Suprapubic skin (tissue), 4 donors: Measurements from ENCODE around the gene USHBP1. TPM values are rescaled to one million over a fixed set of nuclear protein-coding genes. Genes with fewer than 3 reads are reported as not detected.

Experiments used
- DNase-seq, 2 donors: peaks; one replicate each; pipeline ENCODE4 v3.0.0-alpha.2; 2019; ENCODE audit warnings: low spot score in 2 of 2
- H3K27ac ChIP-seq: fragments of 200-600 bp; sonication (generic); one replicate; pipeline ENCODE4 v1.5.1; 2019
- H3K27me3 ChIP-seq: fragments of 200-600 bp; sonication (generic); one replicate; pipeline ENCODE4 v1.5.1; 2019
- H3K36me3 ChIP-seq: fragments of 200-600 bp; sonication (generic); one replicate; pipeline ENCODE4 v1.5.1; 2019
- H3K4me1 ChIP-seq: fragments of 200-600 bp; sonication (generic); one replicate; pipeline ENCODE4 v1.5.1; 2019
- H3K4me3 ChIP-seq: fragments of 200-600 bp; sonication (generic); one replicate; pipeline ENCODE4 v1.5.1; 2019; ENCODE audit warnings: mild to moderate bottlenecking
- H3K9me3 ChIP-seq: fragments of 200-600 bp; sonication (generic); one replicate; pipeline ENCODE4 v1.5.1; 2019
- EP300 ChIP-seq: sonication (generic); formaldehyde crosslinking; IDR thresholded peaks from one replicate; pipeline ENCODE4 v1.6.1; 2017; ENCODE audit warnings: antibody characterized with exemption
- POLR2A ChIP-seq, 2 donors: fragments of 450-650 bp; IDR thresholded peaks; one replicate each; pipeline ENCODE4 v1.6.1; 2017; ENCODE audit warnings: antibody characterized with exemption in 2 of 2, mild to moderate bottlenecking in 2 of 2, moderate library complexity in 2 of 2
- POLR2AphosphoS5 ChIP-seq, 3 donors: sonication (generic); formaldehyde crosslinking; IDR thresholded peaks; one replicate each; pipeline ENCODE4 v1.6.1; 2017; ENCODE audit warnings: antibody characterized with exemption in 3 of 3
- WGBS: methylation state at CpG from one replicate; pipeline ENCODE4 v1.1.5; 2018; 5-methylcytosine and 5-hydroxymethylcytosine counted together
- total RNA-seq, 4 donors: library from RNA; depleted of rRNA; stranded (reverse); fragments of >200 nt; gene quantifications; one replicate each; pipeline ENCODE4 v1.1.0, GENCODE V29; 2016
- TF ChIP-seq, protein P1 (sequence below), 2 donors: fragments of 200-600 bp in 1 of 2; fragments of 450-650 bp in 1 of 2; sonication (generic) in 1 of 2; IDR thresholded peaks; one replicate each; pipeline ENCODE4 v1.5.1; 2016 to 2019; ENCODE audit warnings: antibody characterized with exemption in 2 of 2, mild to moderate bottlenecking in 1 of 2, moderate library complexity in 1 of 2

Gene USHBP1
- total RNA-seq, 4 donors from 2014 or later: 1.2 to 8.4 (median 2.1) TPM

DNA sequence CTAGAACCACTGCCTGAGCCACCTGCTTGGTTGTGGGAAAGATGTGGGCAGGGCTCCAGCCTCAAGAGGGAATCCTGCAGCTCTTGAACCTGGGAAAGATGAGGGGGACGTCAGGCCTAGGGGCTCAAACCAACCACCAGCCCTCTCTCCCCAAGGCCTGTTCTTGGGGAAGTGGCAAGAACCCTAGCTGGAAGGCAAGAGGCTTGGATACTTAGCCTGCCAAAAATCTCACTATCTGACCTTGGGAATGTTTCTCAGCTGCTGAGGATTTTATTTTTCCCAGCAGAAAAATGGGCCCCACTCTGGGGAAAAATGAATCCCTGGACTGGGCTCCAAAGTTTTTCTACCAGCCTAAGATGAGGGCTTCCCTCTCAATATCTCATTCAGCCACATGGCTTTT lies 4.6 kb downstream of the USHBP1 start:
- no peak for DNase-seq
- TF ChIP-seq POLR2A (IDR thresholded peaks at IDR 0.05): no peak
- no peak for TF ChIP-seq EP300
- TF ChIP-seq, protein P1, sequence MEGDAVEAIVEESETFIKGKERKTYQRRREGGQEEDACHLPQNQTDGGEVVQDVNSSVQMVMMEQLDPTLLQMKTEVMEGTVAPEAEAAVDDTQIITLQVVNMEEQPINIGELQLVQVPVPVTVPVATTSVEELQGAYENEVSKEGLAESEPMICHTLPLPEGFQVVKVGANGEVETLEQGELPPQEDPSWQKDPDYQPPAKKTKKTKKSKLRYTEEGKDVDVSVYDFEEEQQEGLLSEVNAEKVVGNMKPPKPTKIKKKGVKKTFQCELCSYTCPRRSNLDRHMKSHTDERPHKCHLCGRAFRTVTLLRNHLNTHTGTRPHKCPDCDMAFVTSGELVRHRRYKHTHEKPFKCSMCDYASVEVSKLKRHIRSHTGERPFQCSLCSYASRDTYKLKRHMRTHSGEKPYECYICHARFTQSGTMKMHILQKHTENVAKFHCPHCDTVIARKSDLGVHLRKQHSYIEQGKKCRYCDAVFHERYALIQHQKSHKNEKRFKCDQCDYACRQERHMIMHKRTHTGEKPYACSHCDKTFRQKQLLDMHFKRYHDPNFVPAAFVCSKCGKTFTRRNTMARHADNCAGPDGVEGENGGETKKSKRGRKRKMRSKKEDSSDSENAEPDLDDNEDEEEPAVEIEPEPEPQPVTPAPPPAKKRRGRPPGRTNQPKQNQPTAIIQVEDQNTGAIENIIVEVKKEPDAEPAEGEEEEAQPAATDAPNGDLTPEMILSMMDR (IDR thresholded peaks at IDR 0.05): no peak
- TF ChIP-seq POLR2AphosphoS5 (IDR thresholded peaks at IDR 0.05): no peak
- Histone ChIP-seq H3K36me3 (no peaks in the 10 kb centered on the region), H3K9me3 (no peaks in the 10 kb centered on the region), H3K4me3 (no peak overlapping the region), H3K27me3 (no peaks in the 10 kb centered on the region), H3K27ac (no peak overlapping the region), H3K4me1 (no peaks in the 10 kb centered on the region)
- WGBS: 80% methylated on average over 1 of the region's 1 CpG

DNA sequence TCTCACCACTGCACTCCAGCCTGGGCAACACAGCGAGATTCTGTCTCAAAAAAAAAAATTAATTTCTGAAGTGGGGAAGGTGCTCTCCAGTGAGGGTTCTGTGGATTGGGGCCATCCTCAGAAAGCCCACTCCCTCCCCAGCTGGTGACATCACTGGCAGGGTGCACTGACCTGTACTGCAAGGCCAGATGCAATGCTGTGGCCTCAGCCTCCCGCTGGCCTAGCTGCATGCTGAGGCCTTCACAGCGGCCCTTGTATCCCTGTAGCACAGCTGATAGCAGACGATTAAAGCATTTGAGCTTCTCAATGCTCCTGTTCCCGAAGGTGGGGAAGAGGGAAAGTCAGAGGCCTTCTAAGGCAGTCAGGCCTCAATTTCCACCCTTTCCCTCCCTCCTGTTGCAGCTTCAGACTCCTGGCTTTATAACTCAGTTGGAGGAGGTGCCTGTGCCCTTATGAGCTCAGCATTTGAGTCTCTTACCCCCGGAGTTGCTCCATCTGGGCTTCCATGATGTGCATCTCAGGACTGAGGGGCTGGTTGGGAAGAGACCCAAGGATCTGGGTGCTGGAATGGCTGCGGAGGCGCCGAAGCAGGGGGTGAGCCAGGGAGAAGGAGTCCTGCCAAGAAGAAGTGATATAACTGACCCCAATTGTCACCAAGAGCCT lies 5.3 kb downstream of the USHBP1 start:
- H3K36me3 ChIP-seq: no peaks in the 10 kb centered on the region
- no peaks in the 10 kb centered on the region for H3K27me3 ChIP-seq
- H3K9me3 ChIP-seq: no peaks in the 10 kb centered on the region
- no peak overlapping the region for H3K4me3 ChIP-seq
- no peaks in the 10 kb centered on the region for H3K4me1 ChIP-seq
- WGBS: 97% methylated on average over 7 of the region's 9 CpGs
- TF ChIP-seq, protein P1 (IDR thresholded peaks at IDR 0.05): no peak
- no peak for TF ChIP-seq POLR2AphosphoS5 (IDR thresholded peaks at IDR 0.05)
- TF ChIP-seq POLR2A (IDR thresholded peaks at IDR 0.05): no peak
- TF ChIP-seq EP300: no peak
- no peak overlapping the region for H3K27ac ChIP-seq
- no peak for DNase-seq

DNA sequence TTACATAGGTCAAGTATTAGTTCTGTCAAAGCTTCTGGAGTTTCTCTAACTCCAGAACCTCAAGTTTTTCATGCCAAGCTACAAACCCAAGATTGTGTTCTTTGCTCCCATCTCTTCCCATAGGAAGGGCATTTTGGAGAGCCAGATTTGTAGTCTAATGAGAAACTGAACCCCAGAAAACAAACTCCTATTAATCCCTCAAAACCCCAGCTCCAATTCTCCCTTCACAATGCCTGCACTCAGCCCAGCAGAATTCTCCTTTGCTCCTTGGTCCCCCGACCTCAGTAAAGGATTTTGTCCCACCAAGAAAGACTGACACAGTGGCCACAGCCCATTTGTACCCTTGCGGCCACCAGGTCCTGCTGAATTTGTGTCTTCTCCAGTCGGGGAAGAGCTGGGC lies 8.4 kb downstream of the USHBP1 start:
- no peaks in the 10 kb centered on the region for H3K27me3 ChIP-seq
- no peaks in the 10 kb centered on the region for H3K36me3 ChIP-seq
- H3K4me1 ChIP-seq: no peaks in the 10 kb centered on the region
- H3K9me3 ChIP-seq: no peaks in the 10 kb centered on the region
- WGBS: 81% methylated on average over 3 of the region's 3 CpGs
- TF ChIP-seq POLR2A (IDR thresholded peaks at IDR 0.05) (no peak), POLR2AphosphoS5 (IDR thresholded peaks at IDR 0.05) (no peak), EP300 (no peak)
- TF ChIP-seq, protein P1 (IDR thresholded peaks at IDR 0.05): no peak
- no peak for DNase-seq
- no peak overlapping the region for H3K4me3 ChIP-seq
- H3K27ac ChIP-seq: no peak overlapping the region

DNA sequence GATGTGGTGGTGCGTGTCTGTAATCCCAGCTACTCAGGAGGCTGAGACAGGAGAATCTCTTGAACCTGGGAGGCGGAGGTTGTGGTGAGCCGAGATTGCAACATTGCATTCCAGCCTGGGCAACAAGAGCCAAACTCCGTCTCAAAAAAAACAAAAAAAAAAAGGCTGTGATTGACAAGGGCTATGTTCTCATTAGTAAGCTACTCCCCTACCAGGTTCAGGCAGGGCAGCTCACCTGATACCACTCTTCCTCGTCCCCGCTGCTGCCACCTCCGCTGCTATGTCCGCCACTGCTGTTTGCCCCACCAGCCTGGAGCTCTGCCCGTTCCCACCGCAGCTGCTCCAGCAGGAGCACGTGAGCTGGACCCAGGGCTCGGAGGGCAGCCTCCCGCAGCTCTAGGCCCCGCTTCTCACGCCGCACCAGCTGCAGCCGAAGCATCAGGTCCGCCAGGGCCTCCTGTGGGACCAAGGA lies 9.4 kb downstream of the USHBP1 start:
- Histone ChIP-seq H3K9me3 (no peaks in the 10 kb centered on the region), H3K27me3 (no peaks in the 10 kb centered on the region), H3K4me3 (no peak overlapping the region), H3K36me3 (no peaks in the 10 kb centered on the region), H3K27ac (no peak overlapping the region), H3K4me1 (no peaks in the 10 kb centered on the region)
- 67% methylated on average over 11 of the region's 18 CpGs for WGBS
- DNase-seq: no peak
- TF ChIP-seq EP300 (no peak), POLR2A (IDR thresholded peaks at IDR 0.05) (no peak), POLR2AphosphoS5 (IDR thresholded peaks at IDR 0.05) (no peak)
- TF ChIP-seq, protein P1 (IDR thresholded peaks at IDR 0.05): no peak

DNA sequence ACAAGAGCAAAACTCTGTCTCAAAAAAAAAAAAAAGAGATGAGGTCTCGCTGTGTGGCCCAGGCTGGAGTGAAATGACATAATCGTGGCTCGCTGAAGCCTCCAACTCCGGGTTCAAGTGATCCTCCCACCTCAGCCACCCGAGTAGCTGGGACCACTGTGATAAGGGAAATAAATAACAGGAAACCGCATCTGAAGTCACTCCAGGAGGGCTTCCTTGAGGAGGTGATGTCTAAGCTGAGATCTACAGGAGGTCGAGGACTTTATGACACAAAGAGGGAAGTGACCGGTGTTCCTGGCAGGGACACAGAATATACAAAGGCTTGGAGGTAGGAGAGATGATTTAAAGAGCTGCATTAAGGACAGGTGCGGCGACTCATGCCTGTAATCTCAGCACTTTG lies 9.9 kb downstream of the USHBP1 start:
- Histone ChIP-seq H3K27ac (no peak overlapping the region), H3K27me3 (no peaks in the 10 kb centered on the region), H3K9me3 (no peaks in the 10 kb centered on the region), H3K4me1 (no peaks in the 10 kb centered on the region), H3K36me3 (no peaks in the 10 kb centered on the region), H3K4me3 (no peak overlapping the region)
- no peak for TF ChIP-seq POLR2AphosphoS5 (IDR thresholded peaks at IDR 0.05)
- no peak for TF ChIP-seq POLR2A (IDR thresholded peaks at IDR 0.05)
- no peak for TF ChIP-seq EP300
- TF ChIP-seq, protein P1 (IDR thresholded peaks at IDR 0.05): no peak
- 88% methylated on average over 10 of the region's 10 CpGs for WGBS
- DNase-seq: no peak
